Vagina (tissue), 2 donors: Measurements from ENCODE around the gene CFAP90. TPM values are rescaled to one million over a fixed set of nuclear protein-coding genes. Genes with fewer than 3 reads are reported as not detected.

ENCODE experiments used
- DNase-seq, 2 donors: peaks; one replicate each; pipeline ENCODE4 v3.0.0-alpha.2; 2017; ENCODE audit errors: extremely low spot score in 2 of 2
- H3K27ac ChIP-seq: fragments of 200-600 bp; sonication (generic); one replicate; pipeline ENCODE4 v1.5.1; 2019
- H3K27me3 ChIP-seq: fragments of 200-600 bp; sonication (generic); one replicate; pipeline ENCODE4 v1.5.1; 2019
- H3K36me3 ChIP-seq, 2 donors: fragments of 200-600 bp; sonication (generic); one replicate each; pipeline ENCODE4 v1.5.1; 2017 to 2019
- H3K4me1 ChIP-seq: fragments of 200-600 bp; sonication (generic); one replicate; pipeline ENCODE4 v1.5.1; 2019
- H3K4me3 ChIP-seq, 2 donors: fragments of 200-600 bp; sonication (generic); 1 replicate in 1 of 2; 2 replicates in 1 of 2; pipeline ENCODE4 v1.5.1; 2016 to 2019
- H3K9me3 ChIP-seq: fragments of 200-600 bp; sonication (generic); one replicate; pipeline ENCODE4 v1.5.1; 2019
- POLR2A ChIP-seq, 2 donors: fragments of 450-650 bp; IDR thresholded peaks; one replicate each; pipeline ENCODE4 v1.6.1; 2017; ENCODE audit warnings: antibody characterized with exemption in 2 of 2, mild to moderate bottlenecking in 2 of 2, moderate library complexity in 2 of 2
- POLR2AphosphoS5 ChIP-seq, 2 donors: sonication (generic); formaldehyde crosslinking; IDR thresholded peaks; one replicate each; pipeline ENCODE4 v1.9.0; 2017; ENCODE audit warnings: antibody characterized with exemption in 2 of 2, mild to moderate bottlenecking in 2 of 2, low read depth in 1 of 2; ENCODE audit not compliant: insufficient read depth in 1 of 2
- intact Hi-C: fragments of 100-400 bp; cut with DNase I; formaldehyde crosslinking; loops from one replicate; pipeline ENCODE4 v1.15.1; 2023
- total RNA-seq: library from RNA; depleted of rRNA; stranded (reverse); fragments of >200 nt; gene quantifications from one replicate; pipeline ENCODE4 v1.2.3, GENCODE V29; 2016
- TF ChIP-seq, protein P1 (sequence below), 3 experiments: fragments of 450-650 bp in 2 of 3; fragments of 200-600 bp in 1 of 3; sonication (generic) in 1 of 3; IDR thresholded peaks; one replicate each; pipeline ENCODE4 v1.5.1; 2017 to 2019; ENCODE audit warnings: antibody characterized with exemption in 3 of 3, mild to moderate bottlenecking in 2 of 3, moderate library complexity in 2 of 3

CFAP90 gene, protein sequence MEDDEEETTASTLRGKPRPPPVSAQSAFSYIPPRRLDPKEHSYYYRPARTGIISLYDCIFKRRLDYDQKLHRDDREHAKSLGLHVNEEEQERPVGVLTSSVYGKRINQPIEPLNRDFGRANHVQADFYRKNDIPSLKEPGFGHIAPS
- total RNA-seq, result 2.5 TPM

DNA sequence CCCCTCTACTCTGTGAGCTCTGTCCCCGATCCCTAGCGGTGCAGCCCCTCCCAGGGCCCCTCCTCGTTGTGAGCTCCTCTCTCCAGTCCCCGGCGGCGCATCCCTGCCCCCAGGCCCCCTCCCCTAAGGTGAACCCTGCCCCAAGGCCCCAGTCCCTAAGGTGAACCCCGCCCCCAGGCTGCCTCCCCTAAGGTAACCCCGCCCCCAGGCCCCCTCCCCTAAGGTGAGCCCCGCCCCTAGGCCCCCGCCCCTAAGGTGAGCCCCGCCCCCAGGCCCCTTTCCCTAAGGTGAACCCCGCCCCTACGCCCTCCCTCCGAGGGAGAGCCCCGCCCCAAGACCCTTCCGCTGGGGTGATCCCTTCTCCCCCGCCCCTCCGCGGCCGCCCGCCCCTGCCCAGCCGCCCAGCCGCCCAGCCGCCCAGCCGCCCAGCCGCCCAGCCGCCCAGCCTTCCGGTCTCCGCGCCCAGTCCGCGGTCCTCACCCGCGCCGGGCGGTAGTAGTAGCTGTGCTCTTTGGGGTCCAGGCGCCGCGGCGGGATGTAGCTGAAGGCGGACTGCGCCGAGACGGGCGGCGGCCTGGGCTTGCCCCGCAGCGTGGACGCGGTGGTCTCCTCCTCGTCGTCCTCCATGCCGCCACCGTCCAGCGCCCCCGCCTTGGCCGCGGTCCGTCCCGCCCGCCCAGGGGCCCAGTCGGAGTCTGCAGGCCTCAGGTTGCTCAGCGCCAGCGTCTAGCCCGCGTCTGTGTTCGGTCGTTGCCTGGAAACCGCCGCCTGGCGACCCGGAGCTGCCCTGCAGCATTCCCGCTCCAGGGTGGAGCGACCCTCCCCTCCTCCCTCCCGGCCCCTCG is at the start of gene CFAP90:
TSS of gene CFAP90 (minus strand) at position 739 of the 845 bp plus-strand sequence. CDS start at position 627, 112 bp downstream.
- Histone ChIP-seq H3K27ac (peak within 1 kb of the TSS; percentile 56), H3K27me3 (no peaks in the 10 kb centered on the region), H3K4me3 (peak within 1 kb of the TSS; percentile 57 to 74), H3K9me3 (no peaks in the 10 kb centered on the region), H3K36me3 (no peaks in the 10 kb centered on the region), H3K4me1 (peaks cover 20% of the 10 kb centered on the region)
- no peak for DNase-seq
- intact Hi-C loops, result no loop called here
- TF ChIP-seq, protein P1, sequence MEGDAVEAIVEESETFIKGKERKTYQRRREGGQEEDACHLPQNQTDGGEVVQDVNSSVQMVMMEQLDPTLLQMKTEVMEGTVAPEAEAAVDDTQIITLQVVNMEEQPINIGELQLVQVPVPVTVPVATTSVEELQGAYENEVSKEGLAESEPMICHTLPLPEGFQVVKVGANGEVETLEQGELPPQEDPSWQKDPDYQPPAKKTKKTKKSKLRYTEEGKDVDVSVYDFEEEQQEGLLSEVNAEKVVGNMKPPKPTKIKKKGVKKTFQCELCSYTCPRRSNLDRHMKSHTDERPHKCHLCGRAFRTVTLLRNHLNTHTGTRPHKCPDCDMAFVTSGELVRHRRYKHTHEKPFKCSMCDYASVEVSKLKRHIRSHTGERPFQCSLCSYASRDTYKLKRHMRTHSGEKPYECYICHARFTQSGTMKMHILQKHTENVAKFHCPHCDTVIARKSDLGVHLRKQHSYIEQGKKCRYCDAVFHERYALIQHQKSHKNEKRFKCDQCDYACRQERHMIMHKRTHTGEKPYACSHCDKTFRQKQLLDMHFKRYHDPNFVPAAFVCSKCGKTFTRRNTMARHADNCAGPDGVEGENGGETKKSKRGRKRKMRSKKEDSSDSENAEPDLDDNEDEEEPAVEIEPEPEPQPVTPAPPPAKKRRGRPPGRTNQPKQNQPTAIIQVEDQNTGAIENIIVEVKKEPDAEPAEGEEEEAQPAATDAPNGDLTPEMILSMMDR (IDR thresholded peaks at IDR 0.05), result peak in 1 of 3 experiments; percentile 10
- no peak for TF ChIP-seq POLR2AphosphoS5 (IDR thresholded peaks at IDR 0.05; ENCODE audit: insufficient read depth in 1 of 2, low read depth in 1 of 2)
- TF ChIP-seq POLR2A (IDR thresholded peaks at IDR 0.05), result no peak

DNA sequence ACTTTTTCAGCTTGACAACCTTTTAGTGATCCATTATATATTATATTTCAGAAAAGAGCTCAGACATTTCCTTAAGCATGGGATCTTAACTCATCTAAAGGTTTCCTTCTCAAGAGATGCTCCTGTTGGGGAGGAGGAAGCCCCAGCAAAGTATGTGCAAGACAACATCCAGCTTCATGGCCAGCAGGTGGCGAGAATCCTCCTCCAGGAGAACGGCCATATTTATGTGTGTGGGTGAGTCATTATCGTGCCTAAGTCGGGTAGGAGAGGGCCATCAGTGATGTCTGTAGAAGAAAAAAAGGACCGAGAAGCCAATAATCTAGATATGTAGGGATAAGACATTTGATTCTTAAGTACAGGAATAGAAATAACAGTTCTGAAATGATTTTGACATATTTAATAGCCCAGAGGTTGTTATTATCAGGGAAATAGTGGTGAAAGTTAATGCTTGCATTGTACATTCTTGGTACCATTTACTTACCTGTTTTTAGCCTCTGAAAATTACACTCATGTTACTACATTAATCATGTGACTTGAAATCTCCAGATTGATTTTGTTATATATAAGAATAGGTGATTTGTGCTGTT is 46.2 kb upstream of the CFAP90 start:
- H3K4me1 ChIP-seq, result no peaks in the 10 kb centered on the region
- no peaks in the 10 kb centered on the region for H3K27me3 ChIP-seq
- TF ChIP-seq, protein P1 (IDR thresholded peaks at IDR 0.05), result no peak
- TF ChIP-seq POLR2AphosphoS5 (IDR thresholded peaks at IDR 0.05; ENCODE audit: insufficient read depth in 1 of 2, low read depth in 1 of 2) (no peak), POLR2A (IDR thresholded peaks at IDR 0.05) (no peak)
- H3K36me3 ChIP-seq, result peaks cover 7 to 87% of the 10 kb centered on the region in 2 donors
- no peak overlapping the region for H3K4me3 ChIP-seq
- DNase-seq, result no peak
- no peak overlapping the region for H3K27ac ChIP-seq
- intact Hi-C loops, result no loop called here
- no peaks in the 10 kb centered on the region for H3K9me3 ChIP-seq

DNA sequence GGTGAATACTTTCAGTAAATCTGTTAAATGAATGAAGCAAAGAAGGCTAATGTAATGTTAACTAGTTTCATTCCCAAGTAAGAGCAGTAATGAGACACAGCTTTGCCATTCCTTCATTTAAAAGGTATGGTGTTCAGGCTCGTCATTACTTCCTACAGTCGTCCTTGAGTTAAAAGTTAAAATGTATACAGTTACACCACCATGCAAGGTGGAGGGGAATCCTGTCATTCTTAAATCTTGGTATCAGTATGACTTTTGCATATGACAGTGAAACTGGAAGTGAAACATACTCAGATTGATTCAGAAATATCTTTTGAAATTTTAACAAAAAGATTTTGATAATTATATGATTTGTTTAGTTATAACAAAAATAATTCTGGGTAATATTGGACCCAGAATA is 43.9 kb upstream of the CFAP90 start:
- intact Hi-C loops, result no loop called here

DNA sequence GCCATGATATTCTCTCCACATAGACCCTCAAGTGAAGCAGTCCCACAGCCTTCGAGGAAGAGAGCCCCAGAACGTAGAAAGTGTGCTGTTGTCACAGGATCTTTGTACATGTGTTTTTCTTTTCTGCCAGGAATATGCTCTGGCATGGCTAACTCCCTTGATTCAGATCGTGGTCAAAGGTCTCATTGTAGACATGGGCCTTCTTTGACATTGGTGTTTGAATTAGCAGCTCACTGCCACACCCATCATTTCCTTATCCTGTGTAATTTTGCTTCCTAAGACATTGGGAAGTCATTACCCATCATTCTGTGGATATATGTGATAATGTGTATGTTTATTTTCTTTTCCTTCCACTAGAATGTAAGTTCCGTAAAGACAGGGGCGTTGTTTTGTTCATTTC is 43.5 kb upstream of the CFAP90 start:
- Histone ChIP-seq H3K27me3 (no peaks in the 10 kb centered on the region), H3K4me1 (no peaks in the 10 kb centered on the region), H3K27ac (no peak overlapping the region), H3K4me3 (no peak overlapping the region), H3K36me3 (peaks cover 7 to 83% of the 10 kb centered on the region in 2 donors), H3K9me3 (no peaks in the 10 kb centered on the region)
- intact Hi-C loops, result no loop called here
- TF ChIP-seq POLR2A (IDR thresholded peaks at IDR 0.05), result no peak
- no peak for TF ChIP-seq POLR2AphosphoS5 (IDR thresholded peaks at IDR 0.05; ENCODE audit: insufficient read depth in 1 of 2, low read depth in 1 of 2)
- TF ChIP-seq, protein P1 (IDR thresholded peaks at IDR 0.05), result no peak
- DNase-seq, result no peak

More for the DNA sequence above, 43.9 kb upstream of the CFAP90 start:
- H3K4me3 ChIP-seq, result no peak overlapping the region
- H3K36me3 ChIP-seq, result peaks cover 7 to 83% of the 10 kb centered on the region in 2 donors
- DNase-seq, result no peak
- H3K9me3 ChIP-seq, result no peaks in the 10 kb centered on the region
- TF ChIP-seq, protein P1 (IDR thresholded peaks at IDR 0.05), result no peak
- TF ChIP-seq POLR2AphosphoS5 (IDR thresholded peaks at IDR 0.05; ENCODE audit: insufficient read depth in 1 of 2, low read depth in 1 of 2) (no peak), POLR2A (IDR thresholded peaks at IDR 0.05) (no peak)
- H3K4me1 ChIP-seq, result no peaks in the 10 kb centered on the region
- no peaks in the 10 kb centered on the region for H3K27me3 ChIP-seq
- H3K27ac ChIP-seq, result no peak overlapping the region
